BE2C (cell line): ENCODE measurements around the gene TNP2.

Experiments used
- DNase-seq: peaks from one replicate; pipeline ENCODE4 v3.0.0-alpha.2; 2020
- H3K27me3 ChIP-seq: fragments of 250-450 bp; sonication (Bioruptor Pico); 2 replicates; pipeline ENCODE4 v1.5.1; 2020; ENCODE audit warnings: mild to moderate bottlenecking
- H3K36me3 ChIP-seq: fragments of 250-450 bp; sonication (Bioruptor Pico); 2 replicates; pipeline ENCODE4 v1.5.1; 2020; ENCODE audit warnings: mild to moderate bottlenecking
- H3K4me1 ChIP-seq: fragments of 250-450 bp; sonication (Bioruptor Pico); 2 replicates; pipeline ENCODE4 v1.5.1; 2020
- H3K4me3 ChIP-seq: 2 replicates; pipeline ENCODE4 v1.5.1; 2011; ENCODE audit warnings: low read depth, low read length
- H3K9me3 ChIP-seq: fragments of 250-450 bp; sonication (Bioruptor Pico); 2 replicates; pipeline ENCODE4 v1.5.1; 2020
- CTCF ChIP-seq: IDR thresholded peaks from 2 replicates; pipeline ENCODE4 v1.5.1; 2012; ENCODE audit warnings: mild to moderate bottlenecking, low read depth, low read length

The TNP2 gene

DNA sequence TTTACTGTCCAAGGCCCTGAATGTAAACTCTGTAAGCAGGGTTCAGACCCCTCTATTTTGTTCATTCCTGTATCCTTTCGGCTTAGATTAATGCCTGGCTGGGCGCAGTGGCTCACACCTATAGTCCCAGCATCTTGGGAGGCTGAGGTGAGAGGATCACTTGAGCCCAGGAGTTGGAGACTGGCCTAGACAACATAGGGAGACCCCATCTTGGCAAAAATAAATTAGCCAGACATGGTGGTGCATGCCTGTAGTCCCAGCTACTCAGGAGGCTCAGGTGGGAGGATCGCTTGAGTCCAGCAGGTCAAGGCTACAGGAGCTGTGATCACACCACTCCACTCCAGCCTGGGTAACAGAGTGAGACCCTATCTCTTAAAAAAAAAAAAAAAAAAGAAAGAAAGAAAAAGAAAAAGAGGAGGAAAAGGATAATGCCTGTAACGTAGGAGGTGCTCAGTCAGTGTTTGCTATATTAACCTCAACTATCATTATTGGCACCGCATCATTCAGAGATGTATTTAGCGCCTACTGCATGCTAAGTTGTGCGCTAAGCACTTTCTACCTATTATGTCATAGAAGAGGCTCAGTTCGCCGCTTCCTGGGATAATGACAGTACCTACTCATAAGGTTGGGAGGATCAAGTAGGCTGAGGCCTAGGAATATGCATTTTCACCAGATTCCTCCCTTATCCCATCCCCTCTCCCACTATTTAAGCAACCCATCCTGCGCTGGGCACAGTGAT, 18.2 kb downstream of the TNP2 start:
- H3K4me3 ChIP-seq: no peak overlapping the region
- no peak for DNase-seq
- H3K36me3 ChIP-seq: no peaks in the 10 kb centered on the region
- no peaks in the 10 kb centered on the region for H3K9me3 ChIP-seq
- H3K4me1 ChIP-seq: no peaks in the 10 kb centered on the region
- peaks cover 12% of the 10 kb centered on the region for H3K27me3 ChIP-seq
- no peak for TF ChIP-seq CTCF

- Histone ChIP-seq H3K4me1 (no peaks in the 10 kb centered on the region), H3K36me3 (no peaks in the 10 kb centered on the region), H3K9me3 (no peaks in the 10 kb centered on the region), H3K4me3 (no peak overlapping the region), H3K27me3 (peaks cover 9% of the 10 kb centered on the region)
- TF ChIP-seq CTCF: no peak
- no peak for DNase-seq
Observed at GRCh38 chr16:11250091-11250785, 18.9 kb downstream of the TNP2 start.

DNA sequence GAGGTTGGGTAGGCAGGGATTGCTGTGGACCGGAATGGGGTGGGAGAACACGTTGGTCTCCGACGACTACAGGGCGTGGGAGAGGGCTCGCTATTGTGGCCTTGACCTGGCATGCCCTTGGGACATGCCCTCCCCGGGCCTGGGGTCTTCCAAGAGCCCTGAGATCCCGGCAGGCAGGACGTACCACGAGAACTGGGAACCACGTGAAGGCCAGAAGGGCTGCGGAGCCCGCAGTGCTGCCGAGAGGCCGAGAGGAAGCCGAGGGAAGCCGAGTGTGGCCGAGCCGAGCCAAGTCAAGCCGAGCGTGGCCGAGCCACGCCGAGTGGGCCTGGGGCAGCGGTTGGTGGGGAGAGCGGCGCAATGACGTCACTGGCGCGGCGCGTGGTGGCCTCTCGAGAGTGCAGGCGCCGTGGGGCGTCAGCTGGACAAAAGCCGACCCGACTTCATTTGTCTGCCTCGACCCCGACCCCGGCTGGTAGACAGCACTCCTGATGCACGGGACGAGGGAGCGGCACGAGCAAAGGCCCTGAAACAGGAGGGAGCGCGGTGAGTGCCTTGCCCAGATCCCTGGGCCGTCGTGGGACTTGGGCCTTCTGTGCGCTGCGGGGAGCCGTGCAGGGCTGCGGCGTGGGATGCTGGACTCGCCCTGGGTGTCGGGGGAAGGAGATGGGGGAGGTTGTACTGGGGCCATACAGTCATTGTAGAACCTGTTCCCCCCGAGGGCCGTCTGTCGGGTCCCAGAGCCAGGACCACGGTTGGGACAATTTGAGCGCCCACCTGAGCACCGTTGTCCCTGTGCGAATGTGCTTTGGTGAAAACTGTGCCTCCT, 19.7 kb downstream of the TNP2 start:
- H3K4me3 ChIP-seq: no peak overlapping the region
- H3K36me3 ChIP-seq: no peaks in the 10 kb centered on the region
- no peaks in the 10 kb centered on the region for H3K9me3 ChIP-seq
- no peak for TF ChIP-seq CTCF
- H3K27me3 ChIP-seq: peaks cover under 1% of the 10 kb centered on the region
- H3K4me1 ChIP-seq: no peaks in the 10 kb centered on the region
- no peak for DNase-seq

DNA sequence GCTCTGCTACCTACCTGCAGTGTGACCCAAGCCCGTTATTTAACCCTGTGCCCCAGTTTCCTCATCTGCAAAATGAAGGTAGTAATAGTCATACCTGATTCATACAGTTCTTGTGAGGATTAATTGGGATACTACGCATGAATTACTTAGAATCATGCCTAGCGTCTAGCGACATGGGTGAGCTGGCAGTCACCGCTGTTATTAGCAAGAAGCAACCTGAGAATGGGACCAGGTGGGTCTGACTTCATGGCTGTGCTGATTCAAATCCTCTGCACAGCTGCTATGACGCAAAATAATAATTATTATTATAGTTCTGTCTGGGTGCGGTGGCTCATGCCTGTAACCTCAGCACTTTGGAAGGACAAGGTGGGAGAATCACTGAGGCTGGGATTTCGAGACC, 21.0 kb downstream of the TNP2 start:
- no peaks in the 10 kb centered on the region for H3K9me3 ChIP-seq
- H3K27me3 ChIP-seq: no peaks in the 10 kb centered on the region
- TF ChIP-seq CTCF: no peak
- no peak overlapping the region for H3K4me3 ChIP-seq
- no peaks in the 10 kb centered on the region for H3K4me1 ChIP-seq
- H3K36me3 ChIP-seq: no peaks in the 10 kb centered on the region
- no peak for DNase-seq

- Histone ChIP-seq H3K9me3 (no peaks in the 10 kb centered on the region), H3K27me3 (no peaks in the 10 kb centered on the region), H3K4me1 (no peaks in the 10 kb centered on the region), H3K36me3 (no peaks in the 10 kb centered on the region), H3K4me3 (no peak overlapping the region)
- DNase-seq: no peak
- TF ChIP-seq CTCF: no peak
Observed at GRCh38 chr16:11245988-11246387, 23.1 kb downstream of the TNP2 start.
